Activated CD4-positive, CD25-positive, alpha-beta regulatory T cell treated with anti-CD3 and anti-CD28 coated beads, Interleukin-2, amount 50 U/mL, for 72 hours (primary cell): ENCODE measurements around the gene STIL.
"Not testable (repeated sequence)": the region's sequence is repeated elsewhere in the genome, so short reads cannot be mapped to it uniquely, and the experiment has no call there.

ENCODE experiments used
- DNase-seq: peaks from one replicate; pipeline ENCODE4 v3.0.0; 2021

Gene STIL

GRCh38 chr1:47317841-47318240 lies 3.9 kb upstream of the STIL start:
- no peak for DNase-seq

- DNase-seq, result no peak
These were observed 4.5 kb downstream of the STIL start for GRCh38 chr1:47309427-47309826.

- DNase-seq, result no peak
These were observed 11.5 kb downstream of the STIL start for GRCh38 chr1:47302472-47302871.

- no peak for DNase-seq
These were observed 15.8 kb downstream of the STIL start for GRCh38 chr1:47298025-47298699.

GRCh38 chr1:47295579-47295978 lies 18.4 kb downstream of the STIL start:
- DNase-seq, result no peak

- DNase-seq, result not testable (repeated sequence)
These were observed 19.1 kb downstream of the STIL start for GRCh38 chr1:47294863-47295262.

- not testable (repeated sequence) for DNase-seq
These were observed 25.8 kb downstream of the STIL start for GRCh38 chr1:47288116-47288515.

- no peak for DNase-seq
These were observed 33.8 kb downstream of the STIL start for GRCh38 chr1:47280142-47280541.

GRCh38 chr1:47276850-47277249 lies 37.1 kb downstream of the STIL start:
- DNase-seq, result no peak

- DNase-seq, result not testable (repeated sequence)
These were observed 38.1 kb downstream of the STIL start for GRCh38 chr1:47275811-47276210.

- DNase-seq, result not testable (repeated sequence)
These were observed 48.4 kb downstream of the STIL start for GRCh38 chr1:47265529-47265928.

GRCh38 chr1:47262787-47263413 lies 51.0 kb downstream of the STIL start:
- no peak for DNase-seq

GRCh38 chr1:47257224-47257623 lies 56.7 kb downstream of the STIL start:
- DNase-seq, result no peak

- no peak for DNase-seq
These were observed 61.2 kb downstream of the STIL start for GRCh38 chr1:47252795-47253194.

GRCh38 chr1:47252369-47252768 lies 61.6 kb downstream of the STIL start:
- no peak for DNase-seq

GRCh38 chr1:47249755-47250154 lies 64.2 kb downstream of the STIL start:
- DNase-seq, result no peak

GRCh38 chr1:47244339-47244862 lies 69.5 kb downstream of the STIL start:
- no peak for DNase-seq

GRCh38 chr1:47243910-47244309 lies 70.0 kb downstream of the STIL start:
- DNase-seq, result no peak

GRCh38 chr1:47241114-47242113 lies 72.5 kb downstream of the STIL start:
- DNase-seq, result no peak

GRCh38 chr1:47238935-47239592 lies 74.9 kb downstream of the STIL start:
- DNase-seq, result no peak

- no peak for DNase-seq
These were observed 78.1 kb downstream of the STIL start for GRCh38 chr1:47235806-47236205.

- no peak for DNase-seq
These were observed 78.7 kb downstream of the STIL start for GRCh38 chr1:47235241-47235681.

- DNase-seq, result no peak
These were observed 80.8 kb downstream of the STIL start for GRCh38 chr1:47233186-47233585.
